Activated CD4-positive, CD25-positive, alpha-beta regulatory T cell treated with anti-CD3 and anti-CD28 coated beads, Interleukin-2, amount 50 U/mL, for 72 hours (primary cell): ENCODE measurements around the gene NEUROD2.
"Not testable (repeated sequence)": the region's sequence is repeated elsewhere in the genome, so short reads cannot be mapped to it uniquely, and the experiment has no call there.

Source experiments
- DNase-seq: peaks from one replicate; pipeline ENCODE4 v3.0.0; 2021

The NEUROD2 gene

DNA sequence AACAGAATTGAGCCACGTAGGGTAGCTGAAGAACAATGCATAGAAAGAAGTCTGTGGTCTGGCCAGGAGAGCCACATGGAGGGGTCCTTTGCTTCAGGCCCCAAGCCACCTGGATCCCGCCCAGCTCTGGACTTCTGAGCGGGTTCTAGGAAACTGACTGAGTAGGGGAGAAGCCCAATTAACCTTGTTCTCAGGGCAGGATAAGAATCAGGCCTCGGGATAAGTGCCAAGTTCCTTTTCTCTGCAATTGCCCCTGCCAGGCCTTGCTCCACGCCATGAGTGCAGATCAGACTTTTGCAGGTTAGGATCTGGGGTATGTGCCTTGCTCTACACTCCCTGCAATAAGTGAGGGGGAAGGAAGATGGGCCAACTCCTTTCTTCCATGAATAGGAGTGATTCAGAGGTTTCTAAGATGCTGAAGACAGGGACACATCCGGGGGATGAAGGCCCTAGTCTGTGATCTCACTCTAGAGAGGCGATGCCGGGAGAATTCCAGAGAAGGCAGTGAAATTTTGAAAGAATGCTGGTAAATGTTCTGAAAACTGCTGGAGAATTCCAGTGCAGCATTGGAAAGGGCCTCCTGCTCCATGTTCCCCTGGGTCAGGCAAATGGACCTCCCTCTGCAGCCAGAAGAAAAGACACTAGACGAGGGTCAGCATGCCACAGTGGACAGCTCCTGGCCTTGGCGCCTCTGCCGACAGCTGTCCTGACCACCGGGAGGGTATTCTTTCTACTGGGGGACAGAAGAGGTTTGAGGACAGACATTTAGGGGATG lies 5.8 kb downstream of the NEUROD2 start:
- no peak for DNase-seq

DNA sequence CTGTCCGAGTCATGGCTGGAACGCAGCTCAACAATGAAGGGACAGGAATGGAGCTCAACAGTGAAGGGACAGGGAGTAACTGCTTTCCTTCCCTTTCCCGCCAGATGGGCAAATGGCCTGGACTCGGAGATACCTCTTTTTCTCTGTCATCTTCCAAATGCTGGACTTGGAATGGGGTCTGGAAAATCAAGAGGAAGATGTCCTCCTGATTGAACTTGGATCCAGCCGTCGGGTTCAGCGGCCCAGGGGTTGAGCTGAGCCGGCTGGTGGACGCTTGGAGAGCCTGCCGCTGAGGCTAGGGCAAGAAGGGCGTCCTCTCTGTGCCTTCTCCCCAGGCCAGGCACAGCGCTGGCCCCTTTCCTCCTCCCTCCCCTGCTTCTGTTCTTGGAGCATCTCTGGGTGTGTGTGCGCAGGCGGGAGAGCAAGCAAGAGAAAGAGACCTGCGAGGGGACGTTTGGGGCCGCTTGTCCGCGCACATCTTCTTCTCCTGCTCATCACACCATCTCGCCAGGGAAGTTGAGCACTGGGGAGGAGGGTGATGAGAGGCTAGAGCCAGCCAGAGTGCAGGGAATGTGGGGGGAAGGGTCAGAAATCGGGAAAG lies 6.6 kb downstream of the NEUROD2 start:
- DNase-seq, result no peak

DNA sequence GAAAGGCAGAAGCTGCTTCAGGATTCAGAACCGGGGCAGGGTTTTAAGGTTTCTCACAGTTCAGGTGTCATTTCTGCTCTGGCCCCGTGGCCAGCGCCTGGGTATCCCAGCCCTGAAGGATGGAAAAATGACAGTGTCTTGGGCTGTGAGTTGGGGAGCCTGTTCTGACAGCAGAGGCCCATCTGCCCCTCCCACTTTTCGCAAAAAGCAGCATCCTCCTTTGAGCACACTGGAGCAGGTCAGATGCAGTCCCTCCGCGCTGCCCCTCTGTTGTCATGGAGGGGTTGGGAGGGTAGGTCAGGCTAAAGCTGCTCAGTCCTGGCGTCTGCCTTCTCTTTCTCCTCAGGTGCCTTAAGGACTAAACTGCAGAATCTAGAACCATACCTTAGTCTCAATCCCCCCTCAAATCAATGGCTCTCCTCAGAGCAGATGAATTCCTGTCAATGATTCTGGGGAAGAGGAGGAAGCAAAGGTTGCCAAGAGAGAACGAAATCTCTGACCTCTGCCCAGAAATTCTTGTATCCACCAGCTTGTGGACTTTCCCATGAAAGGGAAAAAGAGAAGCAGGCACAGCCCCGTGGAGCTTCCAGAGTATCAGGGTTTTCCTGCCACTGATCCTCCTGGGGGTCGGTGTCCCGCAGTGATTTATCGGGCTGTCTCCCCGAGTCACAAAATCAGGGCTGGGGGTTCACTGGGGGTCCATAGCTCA lies 7.3 kb downstream of the NEUROD2 start:
- DNase-seq, result no peak

DNA sequence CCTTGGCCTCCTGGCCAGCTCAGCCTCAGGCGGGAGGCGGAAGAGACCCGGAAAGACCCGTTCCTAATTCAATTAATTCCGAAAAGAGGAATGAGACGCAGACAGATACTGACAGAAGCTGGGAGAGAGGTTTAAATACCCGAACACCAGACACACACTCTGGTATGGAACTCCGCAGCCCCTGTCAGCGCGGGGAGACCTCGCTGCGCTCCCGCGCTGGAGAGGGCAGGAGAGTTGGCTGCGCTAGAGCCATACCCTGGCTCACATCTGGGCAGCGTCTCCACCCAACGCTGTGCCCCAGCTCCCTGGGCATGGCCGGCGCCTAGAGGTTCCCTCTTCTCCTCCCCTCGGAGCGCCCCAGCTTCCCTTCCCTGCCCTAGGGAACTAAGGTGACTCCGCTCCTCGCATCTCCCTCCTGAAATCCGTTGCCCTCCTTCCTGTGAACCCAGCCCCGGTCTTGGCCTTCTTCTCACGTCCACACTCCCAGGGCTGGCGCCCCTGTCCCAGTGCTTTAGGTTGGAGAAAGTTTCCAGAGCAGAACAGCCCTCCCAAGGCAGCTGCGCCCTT lies 8.0 kb downstream of the NEUROD2 start:
- DNase-seq, result no peak

DNA sequence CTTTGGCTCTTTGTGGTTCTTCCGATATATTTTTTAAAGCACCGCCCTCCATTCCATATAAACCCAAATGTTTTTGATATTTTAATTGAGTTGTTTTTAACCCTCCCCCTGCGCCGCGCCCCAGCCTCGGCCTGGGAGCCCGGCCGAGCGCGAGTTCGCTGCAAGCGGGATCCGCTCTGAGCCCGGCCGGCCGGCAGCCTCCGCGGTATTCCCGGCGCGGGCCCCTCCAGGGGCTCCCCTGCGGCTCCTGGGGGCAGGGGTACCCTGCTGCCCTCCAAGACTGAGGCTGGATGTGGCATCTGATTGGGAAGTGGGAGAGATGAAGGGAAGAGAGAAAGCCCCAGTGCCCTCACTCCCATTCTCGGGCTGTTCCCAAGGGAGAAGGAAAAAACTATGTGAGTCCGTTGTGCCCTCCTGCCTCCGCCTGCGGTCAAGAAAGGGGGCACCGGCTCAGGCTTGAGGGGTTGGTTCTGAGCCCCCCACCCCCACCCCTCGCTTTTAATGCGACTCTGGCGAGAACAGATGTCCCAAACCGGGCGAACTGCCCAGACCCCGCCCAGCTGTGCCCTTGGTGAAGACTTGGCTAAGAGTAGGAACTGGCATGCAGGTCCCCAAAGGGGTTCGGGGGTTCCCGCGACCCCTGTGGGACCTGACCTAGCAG lies 8.6 kb downstream of the NEUROD2 start:
- no peak for DNase-seq

DNA sequence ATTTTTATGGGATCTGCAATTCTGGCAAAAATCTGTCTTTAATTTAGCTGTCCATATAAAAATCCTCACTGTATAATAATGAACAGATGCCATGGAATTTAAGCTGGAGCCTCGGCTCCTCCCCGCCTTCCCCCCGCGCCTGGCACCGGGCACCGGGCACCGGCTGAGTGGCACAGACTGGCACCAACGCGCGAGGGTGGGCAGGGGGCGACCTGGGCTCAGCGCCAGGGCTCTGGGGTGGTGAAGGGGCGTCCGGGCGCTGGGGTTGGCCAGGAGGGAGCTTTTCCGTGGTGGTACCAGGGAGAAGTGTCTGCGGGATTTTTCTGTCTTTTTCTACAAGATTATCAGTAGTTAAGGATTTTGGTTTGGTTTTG lies 9.1 kb downstream of the NEUROD2 start:
- no peak for DNase-seq

DNA sequence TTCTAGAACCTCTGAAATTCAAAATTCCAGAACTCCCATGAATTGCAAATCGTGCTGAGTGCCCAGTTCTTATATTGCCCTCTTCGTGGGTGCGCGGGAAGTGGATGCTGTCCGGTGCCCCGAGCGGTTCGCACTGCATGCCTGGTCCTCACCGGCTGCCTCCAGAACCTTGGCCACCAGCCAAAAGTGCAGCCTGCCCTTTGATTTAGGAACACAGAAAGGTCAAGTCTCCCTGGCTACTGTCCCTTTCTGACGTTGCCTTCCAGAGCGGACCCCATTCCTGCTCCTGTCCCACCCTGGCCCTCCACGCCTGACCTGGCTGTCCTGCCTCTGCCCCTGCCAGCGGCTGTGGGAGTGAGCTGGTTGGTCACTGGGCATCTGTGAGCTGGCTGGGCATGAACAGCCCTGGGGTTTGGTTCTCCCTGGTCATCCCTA lies 9.7 kb downstream of the NEUROD2 start:
- no peak for DNase-seq

DNA sequence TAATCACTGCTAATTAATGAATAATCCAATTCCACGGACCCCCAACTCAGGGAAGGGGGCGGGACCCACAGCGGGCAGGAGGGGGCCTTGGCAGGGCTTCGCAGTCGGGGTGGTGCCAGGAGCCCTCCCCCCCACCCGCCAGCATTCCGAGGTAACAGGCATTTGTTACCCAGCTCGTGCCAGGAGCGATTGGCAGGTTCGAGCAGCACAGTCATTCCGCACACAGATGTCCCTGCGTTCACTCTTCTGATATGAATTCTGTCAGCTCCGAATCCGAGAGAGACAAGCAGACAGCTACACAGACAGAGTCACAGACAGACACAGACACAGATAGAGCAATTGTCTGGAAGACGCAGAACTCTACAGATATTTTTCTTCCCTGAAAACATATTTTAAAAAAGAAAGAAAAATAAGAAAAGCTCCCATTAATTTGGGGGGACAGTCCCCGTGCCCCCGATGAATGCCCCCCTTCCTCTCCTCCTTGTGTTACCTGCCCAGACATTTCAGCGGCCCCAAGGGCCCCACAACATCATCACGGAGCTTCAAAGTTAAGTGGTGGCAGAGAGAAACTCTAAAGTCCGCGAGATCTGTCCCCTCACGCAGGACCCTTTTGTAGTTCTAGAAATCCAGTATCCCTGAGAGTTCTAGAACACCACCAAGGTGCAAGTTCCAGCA lies 10.2 kb downstream of the NEUROD2 start:
- no peak for DNase-seq

DNA sequence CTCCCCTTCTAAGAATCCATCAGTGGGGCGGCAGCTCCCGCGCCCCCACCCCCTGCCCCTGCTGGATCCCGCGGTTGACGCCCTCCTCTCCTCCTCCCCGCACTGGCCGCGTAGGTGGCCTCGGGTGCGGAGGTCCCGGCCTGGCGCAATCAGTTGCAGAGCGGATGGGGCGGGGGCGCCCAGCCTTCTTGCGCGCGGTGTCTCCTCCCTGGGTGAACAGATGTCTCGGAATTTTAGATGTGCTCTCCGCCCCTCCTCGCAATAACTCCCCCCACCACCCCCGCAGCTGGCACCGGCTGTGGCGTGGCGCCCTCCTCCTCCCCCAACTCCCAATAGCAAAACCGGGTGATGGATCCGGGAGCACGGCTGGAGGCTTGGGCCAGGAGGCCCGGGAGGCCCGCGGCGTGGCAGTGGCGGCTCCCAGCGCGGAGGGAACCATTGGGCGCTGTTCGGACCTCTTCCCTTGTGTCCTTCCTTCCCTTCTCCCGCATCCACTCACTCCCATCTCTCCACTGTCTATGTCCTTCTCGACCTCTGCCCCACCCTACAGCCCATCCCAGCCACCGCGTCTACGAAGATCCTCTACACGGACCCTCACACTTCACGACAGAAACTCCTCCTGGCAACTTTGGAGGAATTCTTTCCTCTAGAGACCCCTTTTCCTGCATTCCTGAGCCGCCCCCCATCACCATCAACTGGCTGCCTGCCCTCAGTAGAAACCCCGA lies 11.0 kb downstream of the NEUROD2 start:
- DNase-seq, result no peak

DNA sequence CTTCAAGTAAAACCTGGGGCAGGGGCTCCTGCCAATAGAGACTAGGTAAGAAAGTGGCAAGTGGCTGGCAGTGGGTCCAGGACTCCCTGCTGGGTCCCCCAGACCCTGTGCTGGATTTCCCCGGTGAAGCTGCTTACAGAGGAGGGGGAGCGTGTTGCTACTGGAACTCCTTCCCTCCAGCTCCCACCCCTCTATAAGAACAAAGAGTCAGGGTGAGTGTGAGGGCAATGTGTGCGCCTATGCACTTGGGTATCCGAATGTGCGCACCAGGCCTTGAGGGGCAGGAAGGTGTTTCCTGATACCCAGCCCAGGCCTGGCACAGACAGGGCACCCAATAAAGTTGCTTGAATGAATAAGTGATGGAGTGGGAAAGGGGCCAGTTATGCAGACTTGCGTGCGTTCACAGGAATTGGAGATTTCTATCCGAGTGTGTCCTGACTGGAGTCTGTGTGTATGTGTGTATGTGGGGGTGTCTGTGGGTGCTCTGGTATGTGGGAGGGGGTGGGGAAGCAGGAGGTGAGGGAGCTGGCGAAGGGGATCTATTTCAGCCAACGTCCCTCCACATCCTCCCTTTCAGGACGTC lies 11.7 kb downstream of the NEUROD2 start:
- DNase-seq, result no peak

DNA sequence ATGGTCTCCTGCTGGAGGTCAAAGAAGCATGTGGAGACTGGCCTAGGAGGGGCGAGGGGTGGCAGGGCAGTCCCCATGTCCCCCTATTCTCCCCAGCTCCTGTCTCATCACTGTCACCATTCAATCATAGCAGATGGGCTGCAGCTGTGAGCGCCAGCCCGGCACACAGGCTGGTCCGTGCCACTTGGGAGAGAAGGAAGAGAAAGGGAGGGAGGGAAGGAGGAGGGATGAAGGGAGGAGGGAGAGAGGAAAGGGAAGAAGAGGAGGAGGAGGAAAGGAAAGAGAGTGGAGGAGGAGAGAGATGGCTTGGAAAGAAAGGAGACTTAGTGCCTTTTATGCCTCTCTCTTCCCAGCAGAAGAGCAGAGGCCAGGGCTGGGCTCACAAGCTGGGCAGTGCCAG lies 12.4 kb downstream of the NEUROD2 start:
- no peak for DNase-seq

DNA sequence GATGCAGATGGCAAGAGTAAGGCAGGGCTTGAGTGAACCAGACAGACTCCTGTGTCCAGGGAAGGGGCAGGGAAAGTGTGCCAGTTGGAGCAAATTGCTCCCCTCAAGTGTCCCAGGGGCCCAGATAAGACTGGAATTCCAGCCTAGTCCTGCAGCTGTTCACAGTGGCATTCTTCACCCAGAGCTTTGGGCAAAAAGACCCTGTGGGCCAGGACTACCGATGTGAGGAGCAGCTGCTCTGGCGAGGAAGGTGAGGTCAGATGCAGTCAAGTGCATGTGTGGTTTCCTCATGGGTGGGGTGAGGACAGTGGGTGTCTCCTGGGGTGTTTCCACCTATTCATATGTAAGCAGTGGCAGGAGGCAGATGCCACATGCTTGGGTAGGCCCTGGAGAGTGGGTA lies 14.3 kb downstream of the NEUROD2 start:
- DNase-seq, result no peak

DNA sequence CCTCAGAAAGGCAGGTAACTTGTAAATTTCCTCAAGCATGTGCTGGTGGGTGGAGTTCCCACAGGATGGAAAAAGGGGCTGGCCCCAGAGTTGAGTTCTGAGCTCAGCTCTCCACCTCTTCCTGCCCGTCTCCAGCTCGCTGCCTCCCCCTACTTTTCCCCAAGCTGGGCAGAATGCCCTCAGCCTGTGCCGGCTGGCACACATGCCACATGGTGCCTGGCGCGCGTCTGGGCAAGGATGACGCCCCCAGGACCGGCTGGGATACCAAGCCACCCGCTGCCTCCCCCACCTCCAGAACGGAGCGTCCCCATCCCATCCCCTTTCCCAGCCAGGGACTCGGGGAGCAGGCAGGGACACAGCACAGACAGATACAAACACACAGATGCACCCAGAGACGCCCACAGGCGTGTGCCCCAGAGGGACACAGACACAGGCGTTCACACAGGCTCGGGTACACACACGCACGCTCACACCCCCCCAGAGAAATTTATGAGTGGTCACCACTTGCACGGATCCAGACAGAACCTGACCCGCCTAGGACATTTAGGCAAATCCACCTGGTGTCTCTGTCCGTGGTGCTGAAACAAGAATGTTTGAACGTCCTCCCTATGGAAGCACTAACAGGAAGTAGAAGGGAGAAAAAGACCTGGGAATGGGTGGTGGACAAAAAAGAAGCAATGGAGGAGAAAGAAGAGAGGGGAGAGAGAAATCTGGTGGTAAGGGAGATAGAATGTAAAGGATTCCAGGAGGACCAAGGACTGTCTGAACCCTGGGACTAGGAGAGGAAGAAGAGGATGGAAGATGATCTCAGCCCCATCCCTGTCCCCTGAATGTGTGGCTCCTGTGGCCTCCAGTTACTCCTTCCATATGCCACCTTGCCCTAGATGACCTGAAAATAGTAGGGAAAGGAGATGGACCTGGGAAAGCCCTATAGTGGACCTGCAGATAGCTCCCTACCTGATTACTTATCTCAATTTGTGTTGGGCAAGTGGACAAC lies 15.5 kb downstream of the NEUROD2 start:
- no peak for DNase-seq

DNA sequence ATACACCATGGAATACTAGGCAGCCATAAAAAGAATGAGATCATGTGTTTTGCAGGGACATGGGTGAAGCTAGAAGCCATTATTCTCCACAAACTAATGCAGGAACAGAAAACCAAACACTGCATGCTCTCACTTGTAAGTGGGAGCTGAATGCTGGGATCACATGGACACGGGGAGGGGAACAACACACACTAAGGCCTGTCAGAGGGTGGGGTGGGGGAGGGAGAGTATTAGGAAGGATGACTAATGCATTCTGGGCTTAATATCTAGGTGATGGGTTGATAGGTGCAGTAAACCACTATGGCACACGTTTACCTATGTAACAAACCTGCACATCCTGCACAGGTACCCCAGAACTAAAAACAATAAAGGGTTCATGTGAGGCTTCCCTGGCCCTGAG lies 17.5 kb downstream of the NEUROD2 start:
- DNase-seq, result not testable (repeated sequence)

DNA sequence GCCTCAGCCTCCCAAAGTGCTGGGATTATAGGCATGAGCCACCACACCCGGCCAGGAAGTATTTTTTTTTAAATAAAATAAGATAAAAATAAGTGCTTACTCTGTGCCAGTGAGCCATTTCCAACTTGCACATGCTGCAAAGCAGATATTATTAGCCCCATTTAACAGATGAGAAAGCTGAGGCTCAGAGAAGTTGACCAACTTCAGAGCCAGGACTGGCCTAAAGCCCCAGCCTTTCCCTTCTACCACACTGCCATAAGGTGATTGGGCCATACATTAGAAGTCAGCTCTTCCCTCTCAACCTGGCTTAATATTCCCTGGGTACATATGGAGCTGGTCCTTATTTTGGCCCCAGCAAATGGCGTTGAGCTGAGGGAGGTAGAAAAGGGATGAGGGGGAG lies 25.1 kb downstream of the NEUROD2 start:
- no peak for DNase-seq

DNA sequence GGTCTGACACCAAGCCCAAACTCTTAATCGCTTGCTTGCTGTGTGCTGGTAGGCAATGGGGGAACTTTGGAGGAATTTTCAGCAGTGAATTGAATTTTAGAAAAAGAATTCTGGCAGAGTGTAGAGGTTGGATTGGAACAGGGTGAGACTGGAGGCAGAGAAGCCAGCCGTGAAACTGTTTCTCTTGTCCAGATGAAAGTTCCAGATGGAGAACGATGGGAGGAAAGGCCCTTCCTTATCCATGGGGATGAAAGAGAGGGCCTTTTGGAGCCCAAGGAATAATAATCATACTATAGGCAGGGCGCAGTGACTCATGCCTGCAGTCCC lies 26.0 kb downstream of the NEUROD2 start:
- no peak for DNase-seq

DNA sequence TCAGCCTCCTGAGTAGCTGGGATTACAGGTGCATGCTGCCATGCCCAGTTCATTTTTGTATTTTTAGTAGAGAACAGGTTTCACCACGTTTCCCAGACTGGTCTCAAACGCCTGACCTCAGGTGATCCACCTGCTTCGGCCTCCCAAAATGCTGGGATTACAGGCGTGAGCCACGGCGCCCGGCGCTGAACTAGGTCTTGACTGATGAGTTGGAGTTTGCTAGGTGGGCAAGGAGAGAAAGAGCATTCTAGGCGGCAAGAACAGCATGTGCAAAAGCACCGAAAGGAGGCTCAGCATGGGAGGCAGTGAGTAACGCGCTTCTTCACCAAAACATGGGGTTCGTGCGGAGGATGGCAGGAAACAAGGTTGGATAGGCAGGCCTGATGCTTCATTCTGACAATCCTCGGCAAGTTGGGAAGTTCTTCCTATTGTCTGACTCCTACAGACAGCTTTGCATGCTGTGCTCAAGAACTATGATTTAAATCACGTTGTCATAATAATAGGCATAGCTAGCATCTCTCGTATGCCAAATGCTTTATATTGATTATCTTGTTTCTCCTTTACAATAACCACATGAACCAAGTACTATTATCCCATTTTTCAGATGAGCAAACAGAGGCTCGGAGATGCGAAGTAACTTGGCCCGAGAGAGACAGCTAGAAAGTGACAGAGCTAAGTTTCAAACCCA lies 26.5 kb downstream of the NEUROD2 start:
- DNase-seq, result no peak

DNA sequence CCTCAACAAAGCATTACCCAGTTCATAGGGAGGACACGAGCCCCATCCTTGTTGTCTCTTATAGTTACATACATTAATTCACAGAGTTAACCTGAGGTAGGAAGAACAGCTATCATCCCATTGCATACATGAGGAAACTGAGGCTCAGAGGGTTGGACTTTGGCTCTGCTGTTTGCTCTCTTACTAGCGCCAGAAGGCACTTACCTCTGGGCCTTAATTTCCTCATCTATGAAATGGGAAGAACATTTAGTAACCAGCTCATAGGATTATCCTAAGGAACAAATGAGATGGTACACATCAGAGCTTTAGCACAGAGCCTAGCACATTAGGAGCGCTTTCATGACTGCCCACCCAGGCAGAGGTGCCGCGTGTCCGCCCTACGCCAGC lies 27.6 kb downstream of the NEUROD2 start:
- DNase-seq, result no peak

DNA sequence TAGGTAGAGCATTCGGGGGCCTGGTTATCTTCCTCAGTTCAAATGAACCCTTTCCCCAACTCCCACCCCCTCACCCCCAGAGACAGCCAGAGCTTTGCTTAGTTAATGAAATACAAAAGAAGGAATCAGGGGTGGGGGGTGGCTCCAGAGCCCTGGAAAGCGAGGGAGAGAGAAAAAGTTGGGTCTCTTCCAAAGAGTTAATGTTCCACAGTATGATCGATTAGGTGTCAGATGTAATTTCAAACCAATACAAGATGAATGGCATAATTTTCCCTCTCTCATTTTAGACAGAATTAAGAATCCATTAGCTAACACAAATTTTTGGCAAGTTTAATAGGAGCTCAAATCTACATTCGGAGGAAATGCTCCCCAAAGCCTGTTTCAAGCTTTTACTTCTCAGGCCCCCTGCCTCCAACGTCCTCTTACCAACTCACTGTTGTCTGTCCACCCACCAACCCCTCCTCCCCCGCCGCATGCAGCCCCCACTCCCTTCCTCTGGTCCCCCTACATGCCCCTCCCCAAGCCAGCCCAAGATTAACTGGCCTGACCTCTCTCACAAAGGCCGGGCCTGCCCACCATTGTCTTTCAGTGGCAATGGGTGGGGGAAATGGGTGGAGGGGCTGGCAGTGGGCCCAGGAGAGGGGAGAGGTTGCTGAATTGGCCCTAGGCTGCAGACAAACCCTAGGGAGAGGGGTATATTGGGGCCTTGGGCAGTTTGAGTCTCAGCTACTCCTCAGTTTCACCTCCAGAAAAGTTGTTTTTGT lies 28.2 kb downstream of the NEUROD2 start:
- DNase-seq, result no peak
